Immature natural killer cell (primary cell): ENCODE measurements around the gene PRMT3. TPM values are rescaled to one million over a fixed set of nuclear protein-coding genes. Genes with fewer than 3 reads are reported as not detected.

Experiments used
- polyA plus RNA-seq, 3 donors: library from polyadenylated mRNA; unstranded; fragments of 300-500 nt; fragmentation: Illumina TruSeq; gene quantifications; one replicate each; pipeline ENCODE4 v1.2.3, GENCODE V29; 2021

PRMT3 gene
- polyA plus RNA-seq, 3 donors from 2014 or later = 4.2 to 5.1 (median 5.0) TPM

Other genes with a start within 250 kb of the PRMT3 start
- gene DBX1, start 227.2 kb upstream of the PRMT3 start, polyA plus RNA-seq = not detected
- 10 to 100 TPM; 61.2 to 67.9 (median 61.6) TPM for gene HTATIP2, start 24.0 kb upstream of the PRMT3 start, polyA plus RNA-seq
- gene SLC6A5, start 211.9 kb downstream of the PRMT3 start, polyA plus RNA-seq = not detected